OCI-LY1 (cell line): ENCODE measurements around the gene PHLDB3.

Experiments
- H2AFZ ChIP-seq: fragments of 200-600 bp; sonication (generic), shearing (Covaris generic); 2 replicates; pipeline ENCODE4 v1.6.0; 2014; ENCODE audit warnings: antibody characterized with exemption, mild to moderate bottlenecking, low read length
- H3F3A ChIP-seq: fragments of 200-600 bp; sonication (generic), shearing (Covaris generic); 2 replicates; pipeline ENCODE4 v1.6.0; 2014; ENCODE audit warnings: mild to moderate bottlenecking, antibody characterized with exemption, low read length, moderate library complexity; ENCODE audit not compliant: insufficient read depth
- H3K27ac ChIP-seq: fragments of 200-600 bp; sonication (generic); 2 replicates; pipeline ENCODE4 v1.5.1; 2014; ENCODE audit warnings: low read length, mixed run types, mild to moderate bottlenecking, low read depth; ENCODE audit not compliant: poor library complexity, severe bottlenecking
- H3K27me3 ChIP-seq: fragments of 200-600 bp; sonication (generic); 2 replicates; pipeline ENCODE4 v1.6.0; 2014; ENCODE audit warnings: antibody characterized with exemption, mild to moderate bottlenecking, low read length, moderate library complexity; ENCODE audit not compliant: insufficient read depth
- H3K36me3 ChIP-seq: fragments of 200-600 bp; sonication (generic); 2 replicates; pipeline ENCODE4 v1.6.1; 2014; ENCODE audit warnings: mild to moderate bottlenecking, antibody characterized with exemption, low read length, moderate library complexity, mixed read lengths; ENCODE audit not compliant: insufficient read depth
- H3K4me1 ChIP-seq: fragments of 200-600 bp; sonication (generic); 2 replicates; pipeline ENCODE4 v1.5.1; 2014; ENCODE audit warnings: mild to moderate bottlenecking, low read length, moderate library complexity; ENCODE audit not compliant: insufficient read depth, severe bottlenecking
- H3K4me2 ChIP-seq: fragments of 200-600 bp; sonication (generic), shearing (Covaris generic); 2 replicates; pipeline ENCODE4 v1.6.1; 2014; ENCODE audit warnings: low read length
- H3K4me3 ChIP-seq: fragments of 200-600 bp; sonication (generic); 2 replicates; pipeline ENCODE4 v1.5.1; 2014; ENCODE audit warnings: low read length, low read depth, mild to moderate bottlenecking, mixed read lengths; ENCODE audit not compliant: poor library complexity, severe bottlenecking
- H3K79me2 ChIP-seq: fragments of 200-600 bp; shearing (Covaris generic); 2 replicates; pipeline ENCODE4 v1.6.1; 2016; ENCODE audit warnings: mixed run types, low read length, mixed read lengths; ENCODE audit not compliant: insufficient read depth
- H3K9ac ChIP-seq: fragments of 200-600 bp; sonication (generic), shearing (Covaris generic); 2 replicates; pipeline ENCODE4 v1.6.1; 2014; ENCODE audit warnings: mild to moderate bottlenecking, low read length, mixed read lengths
- H3K9me2 ChIP-seq: fragments of 200-600 bp; sonication (generic), shearing (Covaris generic); 2 replicates; pipeline ENCODE4 v1.6.1; 2014; ENCODE audit warnings: low read depth, mild to moderate bottlenecking, low read length, mixed read lengths
- H3K9me3 ChIP-seq: fragments of 200-600 bp; shearing (Covaris generic); 2 replicates; pipeline ENCODE4 v1.6.1; 2014; ENCODE audit warnings: low read length, mixed read lengths
- H4K20me1 ChIP-seq: fragments of 200-600 bp; sonication (generic), shearing (Covaris generic); 2 replicates; pipeline ENCODE4 v1.6.0; 2016; ENCODE audit warnings: mild to moderate bottlenecking, low read length; ENCODE audit not compliant: insufficient read depth
- CTCF ChIP-seq: fragments of 200-600 bp; sonication (generic), shearing (Covaris generic); IDR thresholded peaks from 2 replicates; pipeline ENCODE4 v1.5.1; 2017; ENCODE audit warnings: mild to moderate bottlenecking, antibody characterized with exemption, low read length, moderate library complexity, mixed read lengths
- EZH2 ChIP-seq: fragments of 200-600 bp; sonication (generic), shearing (Covaris generic); IDR thresholded peaks from 2 replicates; pipeline ENCODE4 v1.8.0; 2017; ENCODE audit warnings: borderline replicate concordance, mixed run types, mild to moderate bottlenecking, antibody characterized with exemption, low read length, moderate library complexity, mixed read lengths

The PHLDB3 gene

GRCh38 chr19:43439709-43440063 lies 64.9 kb downstream of the PHLDB3 start:
- no peaks in the 10 kb centered on the region for H3K27me3 ChIP-seq
- H3K4me1 ChIP-seq = no peaks in the 10 kb centered on the region
- no peak overlapping the region for H3K4me3 ChIP-seq
- H3K79me2 ChIP-seq = no peaks in the 10 kb centered on the region
- H3K36me3 ChIP-seq = no peaks in the 10 kb centered on the region
- H3K9ac ChIP-seq = no peak overlapping the region
- no peak overlapping the region for H2AFZ ChIP-seq
- no peak overlapping the region for H3K4me2 ChIP-seq
- H4K20me1 ChIP-seq = no peaks in the 10 kb centered on the region
- no peak overlapping the region for H3K27ac ChIP-seq
- no peaks in the 10 kb centered on the region for H3K9me2 ChIP-seq
- H3K9me3 ChIP-seq = no peaks in the 10 kb centered on the region
- TF ChIP-seq CTCF (no peak), EZH2 (no peak)
- no peaks in the 10 kb centered on the region for H3F3A ChIP-seq

- Histone ChIP-seq H3K9me3 (no peaks in the 10 kb centered on the region), H3K4me3 (no peak overlapping the region), H3K27me3 (no peaks in the 10 kb centered on the region), H3K9me2 (no peaks in the 10 kb centered on the region), H3K9ac (no peak overlapping the region), H3K4me2 (no peak overlapping the region), H3F3A (no peaks in the 10 kb centered on the region), H3K27ac (no peak overlapping the region), H2AFZ (no peak overlapping the region), H3K4me1 (no peaks in the 10 kb centered on the region), H4K20me1 (no peaks in the 10 kb centered on the region), H3K79me2 (no peaks in the 10 kb centered on the region), H3K36me3 (no peaks in the 10 kb centered on the region)
- TF ChIP-seq CTCF = no peak
- TF ChIP-seq EZH2 = no peak
Observed at GRCh38 chr19:43439032-43439708, 65.4 kb downstream of the PHLDB3 start.

GRCh38 chr19:43438291-43439031 lies 66.1 kb downstream of the PHLDB3 start:
- no peaks in the 10 kb centered on the region for H3K9me2 ChIP-seq
- H2AFZ ChIP-seq = no peak overlapping the region
- H3K4me1 ChIP-seq = no peaks in the 10 kb centered on the region
- H3K27ac ChIP-seq = no peak overlapping the region
- H4K20me1 ChIP-seq = no peaks in the 10 kb centered on the region
- H3K9ac ChIP-seq = no peak overlapping the region
- no peak overlapping the region for H3K4me3 ChIP-seq
- H3K4me2 ChIP-seq = no peak overlapping the region
- TF ChIP-seq EZH2 = no peak
- no peak for TF ChIP-seq CTCF
- no peaks in the 10 kb centered on the region for H3K36me3 ChIP-seq
- H3F3A ChIP-seq = no peaks in the 10 kb centered on the region
- no peaks in the 10 kb centered on the region for H3K79me2 ChIP-seq
- H3K9me3 ChIP-seq = no peaks in the 10 kb centered on the region
- no peaks in the 10 kb centered on the region for H3K27me3 ChIP-seq
